Transverse colon (tissue), 4 donors: ENCODE data around the gene EPHA5. TPM values are rescaled to one million over a fixed set of nuclear protein-coding genes. Genes with fewer than 3 reads are reported as not detected.
A peak's percentile ranks its signal among the peaks of the same experiment; 100 is the strongest.

Experiments used
- DNase-seq: peaks from one replicate; pipeline ENCODE4 v3.0.0-alpha.2; 2019
- H3K27ac ChIP-seq, 4 donors: fragments of 200-600 bp; sonication (generic); 2 replicates each; pipeline ENCODE4 v1.5.1; 2016 to 2018; ENCODE audit warnings: inconsistent platforms in 4 of 4
- H3K27me3 ChIP-seq: fragments of 200-600 bp; sonication (generic); 2 replicates; pipeline ENCODE4 v1.5.1; 2017; ENCODE audit warnings: inconsistent platforms
- H3K36me3 ChIP-seq, 4 donors: fragments of 200-600 bp; sonication (generic); 2 replicates each; pipeline ENCODE4 v1.5.1; 2017 to 2019; ENCODE audit warnings: inconsistent platforms in 4 of 4
- H3K4me1 ChIP-seq, 4 donors: fragments of 200-600 bp; sonication (generic); 2 replicates each; pipeline ENCODE4 v1.5.1; 2017 to 2020; ENCODE audit warnings: inconsistent platforms in 4 of 4
- H3K4me3 ChIP-seq, 4 donors: fragments of 200-600 bp; sonication (generic); 1 replicate in 1 of 4; 2 replicates in 3 of 4; pipeline versions ENCODE4 v1.5.1 to v1.6.1; 2017 to 2019; ENCODE audit warnings: inconsistent platforms in 4 of 4
- H3K9me3 ChIP-seq, 2 donors: fragments of 200-600 bp; sonication (generic); 2 replicates each; pipeline ENCODE4 v1.5.1; 2017 to 2019; ENCODE audit warnings: inconsistent platforms in 2 of 2
- CTCF ChIP-seq, 5 experiments: fragments of 200-600 bp in 3 of 5; fragments of 450-650 bp in 2 of 5; sonication (generic) in 3 of 5; IDR thresholded peaks; 1 replicate in 2 of 5; 2 replicates in 3 of 5; pipeline ENCODE4 v1.5.1; 2016 to 2017; ENCODE audit warnings: antibody characterized with exemption in 5 of 5, inconsistent platforms in 3 of 5, mild to moderate bottlenecking in 2 of 5, moderate library complexity in 1 of 5
- EP300 ChIP-seq: sonication (generic); formaldehyde crosslinking; IDR thresholded peaks from one replicate; pipeline ENCODE4 v1.6.1; 2017; ENCODE audit warnings: antibody characterized with exemption, low read depth
- POLR2A ChIP-seq: fragments of 450-650 bp; IDR thresholded peaks from one replicate; pipeline ENCODE4 v1.6.1; 2016; ENCODE audit warnings: antibody characterized with exemption, mild to moderate bottlenecking, moderate library complexity
- POLR2AphosphoS5 ChIP-seq, 3 donors: sonication (generic); formaldehyde crosslinking; IDR thresholded peaks; one replicate each; pipeline ENCODE4 v1.6.1; 2016; ENCODE audit warnings: antibody characterized with exemption in 3 of 3
- WGBS, 2 donors: methylation state at CpG; one replicate each; pipeline ENCODE4 v1.1.5; 2018; ENCODE audit warnings: low coverage in 1 of 2; 5-methylcytosine and 5-hydroxymethylcytosine counted together
- in situ Hi-C, 4 donors: fragments of 200-750 bp; cut with MboI; loops; one replicate each; pipeline versions ENCODE4 v1.15.0 to v1.15.1; 2017; ENCODE audit warnings: low sequenced_read_pairs in 3 of 4, low pct_ligation_motif_present in 1 of 4, low pct_unique_long_range_greater_than_20kb in 1 of 4
- intact Hi-C: fragments of 100-400 bp; cut with DNase I; formaldehyde crosslinking; loops from one replicate; pipeline ENCODE4 v1.15.1; 2023; ENCODE audit warnings: low total_unique reads
- total RNA-seq, 4 donors: library from RNA; depleted of rRNA; stranded (reverse); fragments of >200 nt; gene quantifications; one replicate each; pipeline ENCODE4 v1.1.0, GENCODE V29; 2016

The EPHA5 gene
- total RNA-seq, 4 donors from 2014 or later = 0.14 to 0.60 (median 0.32) TPM; not detected in 1

- Histone ChIP-seq H3K27ac (no peak overlapping the region), H3K36me3 (no peaks in the 10 kb centered on the region), H3K27me3 (no peaks in the 10 kb centered on the region), H3K4me3 (no peak overlapping the region), H3K4me1 (no peaks in the 10 kb centered on the region), H3K9me3 (no peaks in the 10 kb centered on the region)
- in situ Hi-C loops = no loop called here
- TF ChIP-seq POLR2A = no peak
- no peak for TF ChIP-seq EP300
- no peak for TF ChIP-seq CTCF (IDR thresholded peaks at IDR 0.05)
- TF ChIP-seq POLR2AphosphoS5 (IDR thresholded peaks at IDR 0.05) = no peak
- WGBS, 2 donors = 47 to 54% methylated on average over 1 of the region's 1 CpG
- DNase-seq = no peak
- intact Hi-C loops = no loop called here
Measured at GRCh38 chr4:65437102-65437501, 233.2 kb downstream of the EPHA5 start.

- Histone ChIP-seq H3K27ac (no peak overlapping the region), H3K27me3 (no peaks in the 10 kb centered on the region), H3K36me3 (no peaks in the 10 kb centered on the region), H3K4me1 (no peaks in the 10 kb centered on the region), H3K9me3 (no peaks in the 10 kb centered on the region), H3K4me3 (no peak overlapping the region)
- intact Hi-C loops (no loop called here), in situ Hi-C loops (no loop called here)
- TF ChIP-seq EP300 = no peak
- no peak for TF ChIP-seq POLR2A
- no peak for TF ChIP-seq CTCF (IDR thresholded peaks at IDR 0.05)
- no peak for TF ChIP-seq POLR2AphosphoS5 (IDR thresholded peaks at IDR 0.05)
- 50 to 59% methylated on average over 1 of the region's 1 CpG for WGBS, 2 donors
- no peak for DNase-seq
Measured at GRCh38 chr4:65422109-65422508, 248.2 kb downstream of the EPHA5 start.

- in situ Hi-C loops (no loop called here), intact Hi-C loops (no loop called here)
- Histone ChIP-seq H3K27ac (no peak overlapping the region), H3K9me3 (no peaks in the 10 kb centered on the region), H3K4me1 (no peaks in the 10 kb centered on the region), H3K4me3 (no peak overlapping the region), H3K27me3 (no peaks in the 10 kb centered on the region), H3K36me3 (no peaks in the 10 kb centered on the region)
- TF ChIP-seq POLR2A (no peak), CTCF (IDR thresholded peaks at IDR 0.05) (no peak), POLR2AphosphoS5 (IDR thresholded peaks at IDR 0.05) (no peak), EP300 (no peak)
- no peak for DNase-seq
Measured at GRCh38 chr4:65420036-65420435, 250.3 kb downstream of the EPHA5 start.

- in situ Hi-C loops (no loop called here), intact Hi-C loops (no loop called here)
- peak; percentile 17 for DNase-seq
- Histone ChIP-seq H3K27me3 (no peaks in the 10 kb centered on the region), H3K4me1 (no peaks in the 10 kb centered on the region), H3K27ac (no peak overlapping the region), H3K9me3 (no peaks in the 10 kb centered on the region), H3K4me3 (no peak overlapping the region), H3K36me3 (no peaks in the 10 kb centered on the region)
- TF ChIP-seq POLR2AphosphoS5 (IDR thresholded peaks at IDR 0.05) = peak in 2 of 3 donors; percentile 43 to 70
- no peak for TF ChIP-seq EP300
- TF ChIP-seq POLR2A = no peak
- no peak for TF ChIP-seq CTCF (IDR thresholded peaks at IDR 0.05)
- 8% methylated on average over 3 of the region's 3 CpGs; no CpG with 5 or more reads in 1 of the 2 donors for WGBS, 2 donors
Measured at GRCh38 chr4:65416891-65417290, 253.4 kb downstream of the EPHA5 start.
